H1 (cell line): Measurements from ENCODE around the gene ORMDL3. TPM values are rescaled to one million over a fixed set of nuclear protein-coding genes. Genes with fewer than 3 reads are reported as not detected.

Experiments
- CTCF ChIA-PET: fragments of 300-600 bp; sonication (Branson Sonifier 250); formaldehyde crosslinking; loops from one replicate; lab custom pipeline; 2021; ENCODE audit not compliant: partially characterized antibody; lab: Charles Lee
- POLR2A ChIA-PET: fragments of 300-600 bp; sonication (Branson Sonifier 250); formaldehyde crosslinking; loops from one replicate; lab custom pipeline; 2021; ENCODE audit warnings: inconsistent platforms; ENCODE audit not compliant: partially characterized antibody; lab: Charles Lee
- DNase-seq, 2 experiments: peaks; one replicate each; pipeline versions ENCODE4 v3.0.0 to v3.0.0-alpha.2; 2010 to 2022; ENCODE audit warnings: low spot score in 2 of 2, low read depth in 1 of 2, mixed read lengths in 1 of 2
- FAIRE-seq: peaks from 2 replicates; lab custom pipeline; 2011; peaks lifted over from hg19 to GRCh38; lab: Jason Lieb, UNC
- H2AFZ ChIP-seq: 2 replicates; pipeline ENCODE4 v1.8.1; 2012; ENCODE audit warnings: low read length, inconsistent platforms
- H2AK5ac ChIP-seq: 2 replicates; pipeline ENCODE4 v1.6.1; 2013; ENCODE audit warnings: low read depth, low read length
- H2BK120ac ChIP-seq: replicated peaks from 2 replicates; pipeline ENCODE3; 2013; ENCODE audit warnings: low read depth, low read length, inconsistent platforms
- H2BK12ac ChIP-seq: 2 replicates; pipeline ENCODE4 v1.6.1; 2013; ENCODE audit warnings: low read depth, low read length
- H2BK15ac ChIP-seq: 2 replicates; pipeline ENCODE4 v1.6.1; 2013; ENCODE audit warnings: low read length
- H2BK20ac ChIP-seq: 2 replicates; pipeline ENCODE4 v1.6.1; 2013; ENCODE audit warnings: low read length
- H2BK5ac ChIP-seq: 2 replicates; pipeline ENCODE4 v1.6.1; 2013; ENCODE audit warnings: low read depth, low read length
- H3K14ac ChIP-seq: 2 replicates; pipeline ENCODE4 v1.6.1; 2013; ENCODE audit warnings: inconsistent platforms; ENCODE audit not compliant: insufficient read length
- H3K18ac ChIP-seq: 2 replicates; pipeline ENCODE4 v1.6.1; 2013; ENCODE audit warnings: low read length; ENCODE audit errors: extremely low read depth
- H3K23ac ChIP-seq: 2 replicates; pipeline ENCODE4 v1.6.1; 2013; ENCODE audit warnings: inconsistent platforms; ENCODE audit not compliant: insufficient read length
- H3K23me2 ChIP-seq: 2 replicates; pipeline ENCODE4 v1.6.1; 2013; ENCODE audit warnings: low read depth, low read length
- H3K27ac ChIP-seq: 2 replicates; pipeline ENCODE4 v1.6.1; 2011; ENCODE audit warnings: low read depth, low read length, inconsistent platforms
- H3K27me3 ChIP-seq, 4 experiments: replicated peaks in 1 of 4; 1 replicate in 1 of 4; 2 replicates in 3 of 4; pipeline versions ENCODE4 v1.6.1 to v1.8.1; 2011 to 2013; ENCODE audit warnings: low read length in 3 of 4, mild to moderate bottlenecking in 3 of 4, inconsistent platforms in 2 of 4, mixed read lengths in 2 of 4, moderate library complexity in 1 of 4; ENCODE audit not compliant: control insufficient read depth in 3 of 4, insufficient read depth in 3 of 4; ENCODE audit errors: extremely low read depth in 1 of 4
- H3K36me3 ChIP-seq, 4 experiments: 2 replicates each; pipeline versions ENCODE4 v1.6.1 to v1.8.1; 2011 to 2013; ENCODE audit warnings: mild to moderate bottlenecking in 4 of 4, low read length in 3 of 4, moderate library complexity in 2 of 4, control low read depth in 1 of 4, inconsistent platforms in 1 of 4; ENCODE audit not compliant: insufficient read depth in 4 of 4, control insufficient read depth in 2 of 4
- H3K4ac ChIP-seq: replicated peaks from 2 replicates; pipeline ENCODE3; 2013; ENCODE audit warnings: low read length, low read depth, mixed read lengths, inconsistent platforms; ENCODE audit not compliant: insufficient read length
- H3K4me1 ChIP-seq, 4 experiments: replicated peaks in 1 of 4; 1 replicate in 1 of 4; 2 replicates in 3 of 4; pipeline versions ENCODE4 v1.6.1 to v1.8.1; 2011 to 2013; ENCODE audit warnings: low read length in 3 of 4, inconsistent platforms in 2 of 4, mixed read lengths in 1 of 4; ENCODE audit not compliant: insufficient read depth in 4 of 4, control insufficient read depth in 3 of 4
- H3K4me2 ChIP-seq, 2 experiments: 2 replicates each; pipeline versions ENCODE4 v1.6.1 to v1.8.1; 2011 to 2013; ENCODE audit warnings: low read depth in 2 of 2, low read length in 2 of 2, control low read depth in 1 of 2, inconsistent platforms in 1 of 2, mild to moderate bottlenecking in 1 of 2; ENCODE audit not compliant: insufficient read depth in 1 of 2
- H3K4me3 ChIP-seq, 4 experiments: fragments of 200-600, 300-600 bp in 1 of 4; sonication (generic), shearing (Covaris generic), sonication (Bioruptor Twin) in 1 of 4; 2 replicates each; pipeline versions ENCODE4 v1.5.1 to v1.8.1; 2011 to 2016; ENCODE audit warnings: low read length in 4 of 4, low read depth in 3 of 4, control low read depth in 2 of 4, inconsistent platforms in 2 of 4, mild to moderate bottlenecking in 2 of 4, mixed read lengths in 1 of 4, moderate library complexity in 1 of 4; ENCODE audit not compliant: insufficient read depth in 2 of 4; ENCODE audit errors: extremely low read depth in 1 of 4
- H3K56ac ChIP-seq: replicated peaks from 2 replicates; pipeline ENCODE3; 2013; ENCODE audit warnings: low read depth, mild to moderate bottlenecking, mixed read lengths, low read length, inconsistent platforms; ENCODE audit not compliant: insufficient read length
- H3K79me1 ChIP-seq: 2 replicates; pipeline ENCODE4 v1.6.1; 2013; ENCODE audit warnings: low read depth, low read length, control low read depth
- H3K79me2 ChIP-seq, 2 experiments: 2 replicates each; pipeline versions ENCODE4 v1.6.1 to v1.8.1; 2012 to 2013; ENCODE audit warnings: low read length in 2 of 2, mild to moderate bottlenecking in 2 of 2, inconsistent platforms in 1 of 2; ENCODE audit not compliant: insufficient read depth in 2 of 2, control insufficient read depth in 1 of 2
- H3K9ac ChIP-seq, 4 experiments: replicated peaks in 1 of 4; 1 replicate in 1 of 4; 2 replicates in 3 of 4; pipeline versions ENCODE4 v1.6.1 to v1.8.1; 2011 to 2013; ENCODE audit warnings: low read depth in 3 of 4, low read length in 3 of 4, control low read depth in 2 of 4, mild to moderate bottlenecking in 2 of 4, moderate library complexity in 2 of 4, inconsistent platforms in 1 of 4; ENCODE audit errors: extremely low read depth in 1 of 4
- H3K9me3 ChIP-seq, 2 experiments: 2 replicates each; pipeline versions ENCODE4 v1.6.1 to v1.8.1; 2012 to 2013; ENCODE audit warnings: mild to moderate bottlenecking in 2 of 2, moderate library complexity in 2 of 2, control low read depth in 1 of 2, inconsistent platforms in 1 of 2, low read depth in 1 of 2, low read length in 1 of 2, mixed read lengths in 1 of 2; ENCODE audit not compliant: insufficient read depth in 2 of 2
- H4K20me1 ChIP-seq, 2 experiments: replicated peaks in 1 of 2; 2 replicates each; pipeline versions ENCODE3 to v1.8.1; 2011 to 2013; ENCODE audit warnings: inconsistent platforms in 2 of 2, low read length in 2 of 2, mild to moderate bottlenecking in 1 of 2; ENCODE audit not compliant: insufficient read depth in 2 of 2, control insufficient read depth in 1 of 2
- H4K5ac ChIP-seq: 2 replicates; pipeline ENCODE4 v1.6.1; 2013; ENCODE audit warnings: low read length, low read depth, mixed read lengths, inconsistent platforms; ENCODE audit not compliant: insufficient read length
- H4K8ac ChIP-seq: 2 replicates; pipeline ENCODE4 v1.8.0; 2013; ENCODE audit warnings: mild to moderate bottlenecking, moderate library complexity, low read length, inconsistent platforms; ENCODE audit not compliant: insufficient read depth; ENCODE audit errors: extremely low read depth
- H4K91ac ChIP-seq: replicated peaks from 2 replicates; pipeline ENCODE3; 2013; ENCODE audit warnings: low read length, mixed read lengths, inconsistent platforms; ENCODE audit not compliant: insufficient read length
- ATF2 ChIP-seq: IDR thresholded peaks from 2 replicates; pipeline ENCODE4 v1.6.1; 2012; ENCODE audit warnings: low read length, inconsistent platforms
- CBX8 ChIP-seq: fragments of 300-800, 300-1000 bp; sonication (generic); IDR thresholded peaks from 2 replicates; pipeline ENCODE4 v1.7.1; 2016; ENCODE audit warnings: low read depth, low read length, borderline replicate concordance
- CEBPB ChIP-seq: IDR thresholded peaks from 2 replicates; pipeline ENCODE4 v1.6.1; 2012; ENCODE audit warnings: low read depth, low read length
- CHD2 ChIP-seq: IDR thresholded peaks from 2 replicates; pipeline ENCODE4 v1.6.1; 2012; ENCODE audit warnings: low read length, improper control_type of control experiment
- FOSL1 ChIP-seq: IDR thresholded peaks from 2 replicates; pipeline ENCODE4 v1.6.1; 2011; ENCODE audit warnings: mild to moderate bottlenecking, low read depth, low read length, moderate library complexity; ENCODE audit not compliant: insufficient read depth
- JUN ChIP-seq: IDR thresholded peaks from 2 replicates; pipeline ENCODE4 v1.6.1; 2011; ENCODE audit warnings: low read depth, mild to moderate bottlenecking, improper control_type of control experiment, low read length
- POU5F1 ChIP-seq: IDR thresholded peaks from 2 replicates; pipeline ENCODE4 v1.6.1; 2011; ENCODE audit warnings: low read depth, mild to moderate bottlenecking, low read length, moderate library complexity
- RBBP5 ChIP-seq: IDR thresholded peaks from 2 replicates; pipeline ENCODE4 v1.7.1; 2012; ENCODE audit warnings: low read depth, mild to moderate bottlenecking, inconsistent platforms, low read length, moderate library complexity, borderline replicate concordance
- SAP30 ChIP-seq: fragments of 300-600 bp; sonication (generic); IDR thresholded peaks from 2 replicates; pipeline ENCODE4 v1.7.1; 2012; ENCODE audit warnings: low read length, moderate library complexity, mild to moderate bottlenecking, inconsistent platforms; ENCODE audit not compliant: insufficient read depth, insufficient replicate concordance
- SIX5 ChIP-seq: IDR thresholded peaks from 2 replicates; pipeline ENCODE4 v1.6.1; 2011; ENCODE audit warnings: mild to moderate bottlenecking, low read depth, low read length
- SP1 ChIP-seq: IDR thresholded peaks from 2 replicates; pipeline ENCODE4 v1.6.1; 2011; ENCODE audit warnings: low read depth, low read length
- SP4 ChIP-seq: IDR thresholded peaks from 2 replicates; pipeline ENCODE4 v1.6.1; 2012; ENCODE audit warnings: low read length, inconsistent platforms
- WGBS, 2 experiments: shearing (Covaris generic) in 1 of 2; methylation state at CpG; one replicate each; pipeline versions ENCODE4 v1.1.6 to v1.1.7; 2013 to 2015; ENCODE audit warnings: low lambda C conversion rate in 2 of 2, mixed read lengths in 2 of 2, inconsistent platforms in 1 of 2, low coverage in 1 of 2, missing lambda C conversion rate in 1 of 2; ENCODE audit not compliant: insufficient replicate concordance in 2 of 2, insufficient coverage in 1 of 2, insufficient read length in 1 of 2; ENCODE audit errors: extremely low coverage in 1 of 2, missing lambda C conversion rate in 1 of 2; 5-methylcytosine and 5-hydroxymethylcytosine counted together
- polyA plus RNA-seq, 7 experiments: library from polyadenylated mRNA; depleted of rRNA in 3 of 7; stranded (reverse) in 5 of 7; unstranded in 2 of 7; fragments of >200 nt in 5 of 7; fragments of 200-250 nt in 2 of 7; gene quantifications; 1 replicate in 5 of 7; 2 replicates in 1 of 7; 4 replicates in 1 of 7; pipeline versions ENCODE4 v1.2.1 to v1.2.3, GENCODE V29; 2011 to 2013; ENCODE audit warnings: missing spikeins in 2 of 7, mixed read lengths in 2 of 7
- total RNA-seq: library from RNA; stranded (reverse); fragmentation: NEBNext Ultra II Directional; extraction: Animal tissue kit (Norgen Biotek cat#: 25700); gene quantifications from 2 replicates; pipeline ENCODE4 v1.2.1, GENCODE V29; 2021

Gene ORMDL3
- total and polyA plus RNA-seq, 2 of the 8 experiments (the other 6 are each of a cell fraction or from before 2014, with no cell fraction given): 50.4 to 108 TPM

DNA sequence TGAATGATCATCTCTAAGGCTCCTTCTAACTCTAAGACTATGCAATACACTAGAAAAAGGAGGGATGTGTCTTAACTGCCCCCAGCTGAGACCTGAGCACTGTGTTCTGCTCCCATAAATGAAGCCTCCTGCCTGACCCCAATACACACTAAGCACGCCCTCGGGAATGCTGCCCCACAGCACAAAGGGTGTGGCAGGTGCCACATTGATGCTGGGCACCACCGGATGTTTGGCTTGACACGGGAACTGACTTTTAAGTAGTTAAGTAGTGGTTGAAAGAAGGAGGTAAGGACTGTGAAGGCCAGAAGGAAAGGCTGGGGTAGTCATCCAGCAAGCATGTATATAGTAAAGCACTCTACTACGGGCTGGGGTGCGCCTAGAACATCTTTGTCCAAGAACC is 39.4 kb upstream of the ORMDL3 start:
- POLR2A ChIA-PET: no interaction called here
- no peak overlapping the region for H3K18ac ChIP-seq
- no peaks in the 10 kb centered on the region; the same call in 1 of the 2 replicates for H3K23me2 ChIP-seq
- H2AFZ ChIP-seq: no peak overlapping the region
- no peak overlapping the region for H4K5ac ChIP-seq
- no peak overlapping the region for H2BK120ac ChIP-seq
- no peaks in the 10 kb centered on the region for H3K79me1 ChIP-seq
- no peak overlapping the region for H4K8ac ChIP-seq
- no peak overlapping the region for H2BK5ac ChIP-seq
- H3K14ac ChIP-seq: no peak overlapping the region
- no peaks in the 10 kb centered on the region; a peak in 1 of 7 replicates for H3K4me1 ChIP-seq
- H2BK12ac ChIP-seq: no peak overlapping the region
- no peak overlapping the region for H2AK5ac ChIP-seq
- H3K27ac ChIP-seq: no peak overlapping the region
- H2BK15ac ChIP-seq: no peak overlapping the region
- H4K91ac ChIP-seq: no peak overlapping the region
- TF ChIP-seq ATF2: no peak
- TF ChIP-seq CEBPB: no peak
- TF ChIP-seq SIX5: no peak
- TF ChIP-seq SP4: no peak
- TF ChIP-seq CBX8: no peak
- TF ChIP-seq JUN: no peak
- no peak for TF ChIP-seq SP1
- TF ChIP-seq CHD2: no peak
- TF ChIP-seq RBBP5: no peak
- no peak for TF ChIP-seq FOSL1
- TF ChIP-seq SAP30: no peak
- no peak for TF ChIP-seq POU5F1
- no peak overlapping the region for H3K4me3 ChIP-seq
- WGBS, 2 experiments: 94% methylated on average over 6 of the region's 6 CpGs; no CpG with 5 or more reads in 1 of the 2 experiments
- DNase-seq: no peak
- no peak overlapping the region for H3K4ac ChIP-seq
- no peak for FAIRE-seq
- no peak overlapping the region for H3K23ac ChIP-seq
- no peak overlapping the region for H3K4me2 ChIP-seq
- H4K20me1 ChIP-seq: no peaks in the 10 kb centered on the region
- H2BK20ac ChIP-seq: no peak overlapping the region
- peaks cover 0 to 3% (median 1%) of the 10 kb centered on the region in 4 experiments; a peak in 3 of 7 replicates for H3K27me3 ChIP-seq
- no peak overlapping the region for H3K9ac ChIP-seq
- H3K79me2 ChIP-seq: no peaks in the 10 kb centered on the region
- no peaks in the 10 kb centered on the region for H3K9me3 ChIP-seq
- CTCF ChIA-PET: interaction anchor here (1.4 to 11.9 kb wide), 4 partner anchors 8 to 61 kb away, joined by 4 to 96 read pairs (median 6); partner anchors contain the start of gene GSDMA
- no peak overlapping the region for H3K56ac ChIP-seq
- no peaks in the 10 kb centered on the region for H3K36me3 ChIP-seq
